ENCODE measurements around the gene WSCD2.

The WSCD2 gene

GRCh38 chr12:108162207-108162606 is 33.1 kb downstream of the WSCD2 start:
- DNase-seq (ENCODE audit: low read depth): no peak

DNA sequence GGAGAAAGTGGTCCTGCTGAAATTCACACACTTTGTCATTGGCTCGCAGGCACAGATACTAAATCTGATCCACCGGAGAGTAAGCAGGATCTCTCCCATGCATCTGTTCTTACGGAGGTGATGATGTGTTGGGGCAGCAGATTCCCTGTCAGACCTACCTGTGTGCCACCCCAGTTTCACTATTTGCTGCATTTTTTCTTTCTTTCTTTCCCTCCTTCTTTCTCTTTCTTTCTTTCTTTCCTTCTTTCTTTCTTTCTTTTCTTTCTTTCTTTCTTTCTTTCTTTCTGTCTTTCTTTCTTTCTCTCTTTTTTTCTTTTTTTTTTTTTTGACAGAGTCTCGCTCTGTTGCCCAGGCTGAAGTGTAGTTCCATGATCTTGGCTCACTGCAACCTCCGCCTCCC is 37.4 kb downstream of the WSCD2 start:
- DNase-seq (ENCODE audit: low read depth): no peak

- DNase-seq (ENCODE audit: low read depth): no peak
Observed at GRCh38 chr12:108167974-108168373, 38.9 kb downstream of the WSCD2 start.

- no peak for DNase-seq (ENCODE audit: low read depth)
Observed at GRCh38 chr12:108169708-108170107, 40.6 kb downstream of the WSCD2 start.

- DNase-seq (ENCODE audit: low read depth): no peak
Observed at GRCh38 chr12:108170164-108170563, 41.1 kb downstream of the WSCD2 start.

- DNase-seq (ENCODE audit: low read depth): no peak
Observed at GRCh38 chr12:108172033-108172432, 42.9 kb downstream of the WSCD2 start.

DNA sequence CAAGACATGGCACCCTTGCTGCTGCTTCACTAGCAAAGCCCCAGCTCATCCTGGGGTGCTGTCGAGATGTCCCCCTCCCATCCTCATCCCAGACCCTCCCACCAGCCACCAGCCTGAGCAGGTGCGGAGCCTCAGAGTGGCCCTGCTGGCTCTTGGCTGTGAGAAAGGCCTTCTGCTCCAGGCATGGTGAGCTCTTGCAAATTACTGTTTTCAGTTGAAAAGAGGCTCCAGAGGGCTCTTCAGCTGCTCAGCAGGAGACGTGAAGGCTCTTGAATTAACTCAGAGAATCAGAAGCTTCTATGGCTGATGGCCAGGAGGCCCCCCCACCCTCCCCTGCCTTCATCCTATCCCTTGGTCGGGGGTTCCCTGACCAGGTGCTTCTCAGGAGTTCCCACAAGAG is 44.1 kb downstream of the WSCD2 start:
- DNase-seq (ENCODE audit: low read depth): no peak

DNA sequence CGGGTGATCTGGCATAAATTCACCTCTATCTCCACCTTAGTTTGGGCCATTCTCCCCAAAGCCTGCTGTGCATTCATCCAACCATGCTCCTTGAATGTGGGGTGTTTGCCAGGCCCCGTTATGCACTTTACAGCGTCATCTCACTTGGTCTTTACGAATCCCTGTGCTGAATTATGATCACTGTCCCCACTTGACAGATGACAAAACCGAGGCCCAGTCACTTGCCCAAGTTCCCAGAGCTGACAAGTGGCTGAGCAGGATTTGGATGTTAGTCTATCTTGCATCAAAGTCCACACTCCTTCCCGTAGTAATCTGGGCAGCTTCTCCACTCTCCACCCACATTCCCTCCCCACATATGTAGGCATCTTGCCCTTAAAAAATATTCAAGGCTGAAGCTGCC is 44.8 kb downstream of the WSCD2 start:
- no peak for DNase-seq (ENCODE audit: low read depth)

DNA sequence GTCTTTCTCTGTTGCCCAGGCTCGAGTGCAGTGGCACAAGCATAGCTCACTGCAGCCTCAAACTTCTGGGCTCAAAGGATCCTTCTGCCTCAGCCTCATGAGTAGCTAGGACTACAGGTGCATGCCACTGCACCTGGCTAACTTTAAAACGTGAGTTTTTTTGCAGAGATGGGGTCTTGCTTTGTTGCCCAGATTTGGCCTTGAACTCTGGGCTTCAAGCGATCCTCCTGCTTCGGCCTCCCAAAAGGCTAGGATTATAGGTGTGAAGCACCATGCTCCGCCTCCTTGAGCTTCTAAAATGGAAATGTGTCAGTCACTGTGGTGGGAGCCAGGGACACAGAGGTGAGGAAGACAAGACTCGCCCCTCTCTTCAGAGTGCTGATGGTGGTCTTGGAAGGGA is 45.6 kb downstream of the WSCD2 start:
- no peak for DNase-seq (ENCODE audit: low read depth)

DNA sequence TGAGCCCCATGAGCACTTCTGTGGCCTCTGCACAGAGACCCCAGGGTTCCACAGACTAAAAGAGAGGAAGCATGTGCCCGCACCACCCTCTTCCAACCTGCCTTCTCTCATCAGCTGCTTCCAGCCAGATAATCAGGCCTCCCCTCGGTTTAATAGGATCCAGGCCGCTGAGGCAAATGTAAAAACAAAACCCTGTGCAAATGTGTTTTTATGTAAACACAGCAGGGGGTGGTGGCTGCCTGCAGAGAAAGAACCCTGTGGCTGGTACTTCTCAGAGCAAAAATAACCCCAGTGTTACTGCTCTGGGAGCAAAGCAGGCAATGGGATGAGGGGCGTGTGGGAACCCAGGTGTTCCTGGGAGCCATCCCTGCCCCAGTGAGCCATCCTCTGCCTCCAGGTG is 46.2 kb downstream of the WSCD2 start:
- no peak for DNase-seq (ENCODE audit: low read depth)

GRCh38 chr12:108176292-108176691 is 47.2 kb downstream of the WSCD2 start:
- DNase-seq (ENCODE audit: low read depth): no peak

DNA sequence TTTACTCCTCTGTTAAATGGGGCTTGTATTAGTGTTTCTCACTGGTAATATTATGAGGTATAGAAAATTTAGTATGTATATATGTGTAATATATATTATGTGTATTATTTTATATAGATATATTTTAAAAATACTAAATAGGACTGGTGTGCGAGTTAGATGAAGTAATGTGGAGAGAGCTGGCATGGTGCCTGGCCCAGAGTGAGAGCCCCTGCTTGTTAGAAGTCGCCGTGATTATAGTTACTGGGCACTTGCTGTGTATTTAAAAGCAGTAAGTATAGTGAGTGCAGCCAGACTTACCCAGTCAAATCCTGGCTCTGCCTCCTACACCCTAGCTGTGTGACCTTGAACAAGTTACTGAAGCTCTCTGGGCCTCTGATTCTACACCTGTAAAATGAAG is 48.0 kb downstream of the WSCD2 start:
- no peak for DNase-seq (ENCODE audit: low read depth)

- DNase-seq (ENCODE audit: low read depth): no peak
Observed at GRCh38 chr12:108179305-108179704, 50.2 kb downstream of the WSCD2 start.

DNA sequence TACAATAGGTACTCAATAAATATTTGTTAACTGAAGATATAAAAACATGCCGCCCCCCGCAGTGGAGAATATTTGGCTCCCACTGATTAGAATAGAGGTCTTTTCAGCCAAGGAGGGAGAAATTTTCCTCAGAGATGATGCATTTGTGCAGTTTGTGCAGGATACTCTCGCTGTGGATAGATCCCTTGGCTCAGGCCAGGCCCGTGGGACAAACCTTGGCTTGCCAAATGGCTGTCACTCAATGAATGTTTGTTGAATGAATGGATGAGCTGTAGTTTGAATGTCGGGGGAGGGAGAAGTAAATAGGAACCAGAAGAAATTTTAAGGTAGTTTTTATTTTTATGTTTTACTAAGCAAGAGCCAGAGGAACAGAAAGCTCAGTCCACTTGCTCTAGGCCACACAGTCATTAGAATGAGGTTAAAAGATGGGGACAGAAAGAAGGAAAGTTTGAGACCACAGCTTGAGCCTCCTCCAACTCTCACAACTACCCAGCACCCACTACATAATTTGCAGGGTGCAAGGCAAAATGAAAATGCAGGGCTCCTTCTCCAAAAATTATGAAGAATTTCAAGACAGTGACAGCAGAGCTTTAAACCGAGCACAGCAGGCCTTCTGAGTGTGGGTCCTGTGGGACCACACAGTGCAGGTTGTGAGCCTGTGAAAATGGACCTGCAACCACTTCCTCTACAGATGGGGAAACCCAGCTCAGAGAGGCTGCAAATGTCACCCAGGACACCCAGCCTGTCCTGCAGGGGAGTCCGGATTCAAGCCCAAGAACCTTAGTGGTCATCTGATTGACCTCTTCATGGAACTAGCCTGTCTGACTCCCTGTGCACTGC is 51.4 kb downstream of the WSCD2 start:
- DNase-seq (ENCODE audit: low read depth): no peak

DNA sequence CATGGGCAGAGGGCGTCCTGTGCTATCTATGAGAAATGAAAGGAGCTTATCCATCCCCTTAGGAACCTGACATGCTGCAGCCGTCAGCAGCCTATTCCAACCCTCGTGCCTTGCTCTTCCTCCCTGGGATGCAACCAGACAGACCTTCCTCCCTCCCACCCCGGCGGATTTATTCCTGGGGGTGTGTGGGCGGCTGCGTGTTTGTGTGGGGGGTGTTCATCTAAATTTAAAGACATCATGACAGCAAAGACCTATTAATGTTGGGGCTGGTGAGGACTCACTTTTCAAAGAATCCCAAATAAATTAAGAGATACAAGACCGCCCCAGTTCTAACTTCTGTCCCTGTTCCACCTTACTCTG is 52.0 kb downstream of the WSCD2 start:
- no peak for DNase-seq (ENCODE audit: low read depth)

- no peak for DNase-seq (ENCODE audit: low read depth)
Observed at GRCh38 chr12:108182096-108182495, 53.0 kb downstream of the WSCD2 start.

DNA sequence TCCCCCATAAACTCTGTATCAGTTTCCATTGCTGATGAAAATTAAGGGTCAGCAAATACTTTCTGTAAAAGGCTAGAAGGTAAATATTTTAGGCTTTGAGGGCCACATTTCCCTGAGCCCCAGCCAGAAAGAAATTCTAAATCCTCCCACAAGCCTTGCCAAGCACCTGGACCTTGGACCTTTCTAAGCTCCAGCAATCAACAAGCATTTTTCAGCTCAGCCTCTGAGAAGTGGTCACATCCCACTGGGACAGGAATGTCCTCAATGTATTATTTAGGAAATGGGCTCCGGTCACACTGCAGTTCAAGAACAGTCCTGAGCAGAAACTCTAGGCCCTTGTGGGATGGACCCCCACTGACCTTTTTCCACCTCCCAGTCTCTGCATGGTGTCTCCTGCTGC is 55.9 kb downstream of the WSCD2 start:
- no peak for DNase-seq (ENCODE audit: low read depth)

- no peak for DNase-seq (ENCODE audit: low read depth)
Observed at GRCh38 chr12:108187831-108188230, 58.7 kb downstream of the WSCD2 start.

GRCh38 chr12:108190529-108190928 is 61.4 kb downstream of the WSCD2 start:
- no peak for DNase-seq (ENCODE audit: low read depth)

DNA sequence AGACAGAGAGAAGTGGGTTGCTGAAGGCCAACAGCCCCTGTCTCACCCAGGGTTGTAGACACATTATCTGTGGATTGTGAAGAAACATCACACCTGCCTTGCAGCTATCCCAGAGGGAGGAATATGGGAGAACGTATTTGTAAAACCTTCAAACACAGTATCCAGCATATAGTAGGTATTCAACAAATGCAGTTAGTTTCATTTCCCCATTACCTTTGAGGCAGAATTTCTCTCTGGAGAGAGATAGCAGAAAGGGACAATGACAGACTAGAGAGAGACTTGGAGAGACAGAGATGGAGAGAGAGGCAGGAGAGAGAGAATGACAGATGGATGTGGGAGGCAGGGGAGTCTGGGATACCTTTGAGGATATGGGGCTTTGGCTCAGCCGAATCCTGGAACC is 62.0 kb downstream of the WSCD2 start:
- DNase-seq (ENCODE audit: low read depth): no peak

DNA sequence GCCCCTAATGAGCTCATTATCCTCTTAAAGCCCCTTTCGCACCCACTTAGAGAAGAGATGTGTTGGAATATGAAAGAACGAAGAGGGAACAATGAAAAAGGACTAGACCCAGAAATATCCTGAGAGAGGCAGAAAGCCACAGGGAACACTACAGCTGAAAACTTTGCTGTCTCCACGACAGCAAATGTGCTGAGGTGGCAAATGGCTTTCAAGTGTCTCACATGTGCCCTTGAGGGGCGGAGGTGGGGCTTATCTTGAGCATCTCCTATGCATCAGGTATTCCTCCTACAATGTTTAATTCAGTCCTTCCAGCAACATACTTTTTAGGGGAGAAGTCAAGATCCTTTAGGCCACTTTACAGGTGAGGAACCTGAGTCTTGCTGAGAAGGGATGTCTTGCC is 62.9 kb downstream of the WSCD2 start:
- DNase-seq (ENCODE audit: low read depth): no peak

- no peak for DNase-seq (ENCODE audit: low read depth)
Observed at GRCh38 chr12:108193493-108193892, 64.4 kb downstream of the WSCD2 start.

DNA sequence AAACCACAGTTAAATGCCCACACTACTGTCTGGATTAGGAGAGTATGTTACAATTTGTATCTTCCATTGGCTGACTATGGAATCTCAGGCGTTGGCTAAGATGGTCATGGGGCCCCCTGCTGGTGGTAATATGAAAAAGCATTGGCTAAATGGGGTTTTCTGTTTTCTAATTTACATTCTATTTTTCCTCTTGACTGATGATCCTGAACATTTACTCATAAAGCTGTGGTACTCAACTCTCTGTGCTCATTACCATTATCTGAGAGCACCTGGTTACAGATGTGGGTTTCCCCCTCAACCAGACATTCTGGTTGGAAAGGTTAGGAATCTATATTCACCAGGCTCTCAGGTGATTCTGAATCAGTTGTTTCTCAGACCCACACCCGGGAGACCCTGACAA is 64.8 kb downstream of the WSCD2 start:
- no peak for DNase-seq (ENCODE audit: low read depth)

DNA sequence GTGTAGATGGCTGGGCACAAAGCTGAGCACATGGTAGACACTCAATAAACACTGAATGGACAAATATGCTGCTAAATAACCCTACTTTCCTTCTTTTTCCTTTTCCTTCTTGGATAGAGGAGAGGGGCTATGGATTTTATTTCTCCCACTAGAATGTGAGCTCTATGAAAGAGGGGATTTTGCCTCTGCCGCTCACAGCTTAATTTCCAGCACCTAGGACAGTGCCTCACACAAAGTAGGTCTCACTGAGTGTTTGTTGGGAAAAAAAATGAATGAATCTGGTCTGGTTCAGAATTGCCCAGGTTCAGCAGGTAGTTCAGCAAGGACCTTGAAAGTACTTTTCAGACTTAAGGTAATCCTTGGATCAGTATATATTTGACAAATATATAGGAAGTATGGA is 65.5 kb downstream of the WSCD2 start:
- DNase-seq (ENCODE audit: low read depth): no peak
